MV-4-11 (cell line): ENCODE results near the gene OGDH.
"Not testable (repeated sequence)": the region's sequence is repeated elsewhere in the genome, so short reads cannot be mapped to it uniquely, and the experiment has no call there.

Experiments
- DNase-seq: peaks from one replicate; lab custom pipeline; 2025; lab: John Stamatoyannopoulos, UW

The OGDH gene

DNA sequence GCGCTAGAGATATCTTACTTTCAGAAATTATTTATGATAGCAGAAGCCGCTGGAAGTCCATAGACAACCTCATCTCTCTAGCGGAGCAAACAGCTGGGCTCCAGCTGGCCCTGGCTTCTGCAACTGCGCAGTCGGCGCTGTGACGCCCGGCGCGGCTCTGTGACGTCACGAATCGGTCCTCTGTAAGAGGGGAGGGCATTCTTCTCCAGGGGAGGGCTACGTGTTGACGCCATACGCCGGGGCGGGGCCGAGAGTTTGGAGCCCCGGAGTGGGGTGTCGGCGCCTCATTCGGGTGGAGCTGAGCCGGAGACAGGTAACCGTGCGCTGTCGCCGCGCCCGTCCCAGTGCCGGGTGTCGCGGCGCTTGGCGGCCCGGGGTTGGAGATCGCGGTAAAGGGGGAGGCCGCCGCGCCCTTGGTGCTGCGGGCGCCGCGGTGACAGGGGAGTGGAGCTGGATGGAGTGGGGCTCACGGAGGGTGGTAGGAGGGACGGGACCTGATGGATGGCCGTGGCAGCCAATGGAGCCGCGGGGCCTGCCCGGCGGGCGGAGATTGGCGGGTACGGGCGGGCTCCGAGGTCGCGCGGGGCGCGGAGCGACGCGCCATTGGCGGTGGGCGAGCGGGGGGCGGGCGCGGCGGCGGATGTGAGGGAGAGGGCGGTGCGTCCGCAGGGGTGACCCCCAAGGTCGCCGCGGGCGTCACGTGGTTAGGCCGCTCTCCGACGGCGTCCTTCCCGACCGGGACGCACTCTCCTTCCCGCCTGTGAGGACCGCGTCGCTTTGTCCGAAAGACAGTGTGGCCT lies at the start of gene OGDH:
Gene OGDH, plus strand, starts transcription at position 287 of the 800 bp plus-strand sequence. CDS start 17,717 bp downstream, outside the sequence.
- DNase-seq = peak; percentile 97

GRCh38 chr7:44557485-44557884 lies 48.9 kb upstream of the OGDH start:
- DNase-seq = no peak

DNA sequence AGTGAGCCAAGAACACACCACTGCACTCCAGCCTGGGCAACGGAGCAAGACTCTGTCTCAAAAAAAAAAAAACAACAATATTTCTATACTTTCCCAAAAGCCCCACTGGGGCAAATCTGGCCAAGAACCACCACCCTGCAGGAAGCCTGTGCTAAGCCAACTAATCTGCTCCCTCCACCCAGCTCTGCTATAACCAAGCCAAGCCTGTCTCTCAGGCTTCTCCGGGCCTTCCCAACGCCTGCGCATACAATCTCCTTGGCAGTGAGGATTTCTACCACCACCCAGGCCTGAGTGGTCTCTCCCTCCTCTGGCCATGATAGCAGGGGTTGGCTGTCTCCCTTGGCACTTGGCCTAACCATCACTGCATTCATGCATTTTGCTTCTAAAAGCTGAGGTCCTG lies 46.9 kb upstream of the OGDH start:
- no peak for DNase-seq

DNA sequence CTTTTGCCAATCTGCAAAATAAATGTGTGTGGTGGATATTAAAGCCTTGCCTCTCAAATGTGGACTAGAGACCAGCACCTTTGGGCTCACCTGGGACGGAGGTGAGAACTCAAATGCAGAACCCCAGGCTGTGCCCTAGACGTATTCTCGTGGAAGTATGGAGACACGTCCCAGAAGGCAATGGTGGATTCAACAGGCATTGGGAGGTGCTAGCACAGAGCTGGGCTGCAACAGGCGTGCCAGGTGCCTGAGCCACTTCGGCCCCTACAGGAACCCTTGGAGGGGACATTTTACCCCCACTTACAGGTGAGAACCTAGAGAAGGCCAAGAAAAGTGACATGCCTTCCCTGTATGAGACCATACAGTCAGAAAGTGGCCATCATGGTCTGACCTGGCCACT lies 44.9 kb upstream of the OGDH start:
- no peak for DNase-seq

GRCh38 chr7:44561962-44562621 lies 44.3 kb upstream of the OGDH start:
- no peak for DNase-seq

DNA sequence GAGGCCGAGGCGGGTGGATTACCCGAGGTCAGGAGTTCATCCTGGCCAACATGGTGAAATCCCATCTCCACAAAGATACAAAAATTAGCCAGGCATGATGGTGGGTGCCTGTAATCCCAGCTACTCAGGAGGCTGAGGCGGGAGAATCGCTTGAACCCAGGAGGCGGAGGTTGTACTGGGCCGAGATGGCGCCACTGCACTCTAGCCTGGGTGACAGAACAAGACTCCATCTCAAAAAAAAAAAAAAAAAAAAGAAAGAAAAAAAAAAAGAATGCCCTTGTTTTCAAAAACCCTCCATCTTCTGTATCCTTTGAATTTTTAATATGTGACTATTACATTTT lies 43.8 kb upstream of the OGDH start:
- DNase-seq = not testable (repeated sequence)

GRCh38 chr7:44563171-44563679 lies 43.2 kb upstream of the OGDH start:
- DNase-seq = no peak

DNA sequence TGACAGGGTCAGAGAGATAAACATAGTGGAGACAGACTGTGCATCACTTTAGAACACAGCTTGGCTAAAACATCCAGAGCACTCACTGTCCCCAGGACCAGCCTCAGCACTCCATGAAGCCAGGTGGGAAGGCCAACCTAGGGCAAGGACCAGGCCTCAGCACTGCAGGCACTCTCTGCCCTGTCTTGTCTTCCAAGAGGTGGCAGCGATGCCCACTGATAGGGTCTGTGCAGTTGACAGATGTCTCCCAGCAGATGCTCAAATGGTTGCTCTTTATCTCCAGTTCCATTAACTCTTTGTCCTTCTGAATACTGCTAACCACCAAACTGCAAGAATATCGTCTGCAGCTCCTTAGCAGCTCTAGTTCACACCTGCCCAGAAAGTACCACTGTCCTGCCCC lies 41.8 kb upstream of the OGDH start:
- DNase-seq = no peak

DNA sequence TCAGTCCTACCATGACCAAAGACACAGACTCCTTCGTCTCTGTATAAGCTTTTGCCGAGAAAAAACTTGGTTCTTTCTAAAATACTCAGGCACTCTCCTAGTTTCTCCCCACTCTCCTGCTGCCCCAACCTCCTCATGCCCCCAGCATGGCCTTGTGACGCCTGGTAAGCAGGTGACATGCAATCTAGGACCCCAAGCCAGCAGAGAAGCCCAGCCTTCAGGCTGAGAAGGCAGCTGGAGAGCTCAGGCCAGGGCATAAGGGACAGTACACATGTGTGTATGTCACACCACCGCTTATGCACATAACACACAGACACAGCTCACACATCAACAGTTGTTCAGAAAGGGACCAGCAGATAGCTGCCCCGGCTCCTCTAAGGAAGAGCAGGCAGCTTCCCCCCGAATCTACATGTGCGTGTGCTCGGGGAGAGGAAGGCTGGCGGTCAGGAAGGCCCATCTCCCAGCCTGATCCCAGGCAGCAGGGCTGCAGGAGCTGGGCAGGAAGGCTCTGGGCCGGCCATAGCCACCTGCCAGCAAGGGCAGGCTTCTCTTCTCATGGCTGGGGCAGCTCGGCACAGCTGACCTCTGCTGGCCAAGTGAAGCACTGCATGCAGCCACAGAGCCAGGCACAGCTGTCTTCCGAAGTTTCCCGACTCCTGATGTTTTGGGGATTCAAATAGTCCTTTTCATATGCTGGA lies 41.2 kb upstream of the OGDH start:
- peak; percentile 13 for DNase-seq

GRCh38 chr7:44565795-44566559 lies 40.5 kb upstream of the OGDH start:
- no peak for DNase-seq

- DNase-seq = no peak
Observed at GRCh38 chr7:44566680-44567079, 39.7 kb upstream of the OGDH start.

DNA sequence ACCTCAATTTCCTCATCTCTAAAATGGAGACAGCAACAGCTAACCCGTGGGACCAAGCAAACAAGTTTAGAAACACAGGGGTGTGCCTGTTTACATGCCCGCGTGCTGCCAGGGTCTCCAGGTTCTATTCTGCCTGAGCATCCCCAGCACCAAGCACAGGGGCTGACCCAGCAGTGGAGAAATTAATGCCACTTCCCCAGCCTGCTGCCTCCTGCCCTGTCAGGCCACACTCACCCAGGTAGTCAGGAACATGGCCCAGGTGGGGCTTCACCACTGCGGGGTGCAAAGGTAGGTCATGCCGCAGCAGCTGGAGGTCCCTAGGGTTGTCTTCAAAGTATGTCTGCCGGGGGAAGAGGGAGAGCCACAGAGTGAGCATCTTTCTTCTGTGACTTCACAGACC lies 38.5 kb upstream of the OGDH start:
- DNase-seq = no peak

DNA sequence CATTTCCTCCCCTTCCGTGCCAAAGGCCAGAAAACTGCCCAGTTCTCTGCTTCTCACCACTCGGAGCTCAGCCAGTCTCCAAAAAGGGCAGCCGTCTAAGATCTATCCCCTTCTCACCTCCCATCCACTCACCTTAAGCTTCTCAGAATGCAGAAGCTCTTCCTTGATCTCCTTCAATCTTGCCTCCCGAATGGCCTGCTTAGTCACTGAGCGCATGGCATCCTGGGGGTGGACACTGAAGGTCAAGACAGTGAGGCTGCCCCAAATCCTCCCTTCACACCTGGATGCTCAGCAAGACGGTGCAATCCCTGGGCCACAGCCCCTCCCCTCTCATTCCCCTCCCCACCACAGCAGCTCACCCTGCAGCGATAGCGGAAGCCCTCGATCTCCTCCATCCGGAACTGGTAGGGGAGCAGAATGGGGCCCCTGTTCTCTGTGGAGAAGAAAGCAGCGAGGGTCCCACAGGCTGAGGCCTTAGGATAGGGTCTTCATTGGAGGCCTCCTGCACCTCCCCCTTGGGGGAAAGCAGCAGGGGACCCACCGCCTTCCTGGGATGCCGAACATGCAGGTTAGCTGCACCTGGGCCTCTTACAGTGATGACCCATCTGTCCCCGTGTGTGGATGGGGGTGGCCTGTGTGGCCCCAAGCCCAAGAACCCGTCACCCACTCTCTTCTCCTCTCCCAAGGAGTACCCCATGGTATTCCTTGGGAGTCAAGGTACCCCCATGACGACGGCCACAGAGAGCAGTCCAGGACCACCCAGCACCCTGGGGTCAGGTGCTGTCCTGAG lies 37.5 kb upstream of the OGDH start:
- DNase-seq = no peak

DNA sequence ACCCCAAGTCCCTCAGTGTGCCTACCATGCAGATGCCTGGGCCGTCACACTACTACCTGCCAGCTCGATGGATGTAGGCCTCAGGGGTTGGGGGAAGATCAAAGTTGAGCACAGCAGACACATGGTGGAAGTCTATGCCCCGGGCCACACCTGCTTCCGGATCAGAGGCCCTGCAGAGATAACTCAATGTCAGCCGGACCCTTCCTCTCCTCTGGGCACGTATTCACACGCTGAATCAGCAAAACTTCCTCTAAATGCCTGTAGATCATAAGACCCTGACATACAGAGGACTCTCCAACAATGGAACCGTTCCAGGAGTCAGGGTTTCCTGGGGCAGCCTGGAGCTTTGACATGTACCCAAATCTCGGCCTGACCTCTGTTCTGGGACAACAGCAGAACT lies 36.5 kb upstream of the OGDH start:
- no peak for DNase-seq

DNA sequence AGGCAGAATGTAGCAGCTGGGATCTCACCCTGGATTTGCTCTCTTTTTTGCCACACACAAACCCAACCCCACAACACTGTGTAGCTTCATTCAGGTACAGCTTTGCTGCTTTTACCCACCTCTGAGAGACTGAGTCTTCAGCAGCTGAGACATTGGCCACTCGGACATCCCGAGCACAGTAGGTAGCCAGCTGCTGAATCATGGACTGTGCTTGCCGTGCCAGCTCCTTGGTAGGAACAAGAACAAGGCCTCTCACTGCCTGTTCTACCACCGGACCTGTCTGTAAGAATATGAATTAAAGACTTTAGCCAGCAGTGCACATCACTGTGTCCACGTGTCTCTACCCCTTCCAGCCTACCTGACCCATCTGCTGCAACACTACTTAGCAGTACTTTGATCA lies 33.7 kb upstream of the OGDH start:
- no peak for DNase-seq

DNA sequence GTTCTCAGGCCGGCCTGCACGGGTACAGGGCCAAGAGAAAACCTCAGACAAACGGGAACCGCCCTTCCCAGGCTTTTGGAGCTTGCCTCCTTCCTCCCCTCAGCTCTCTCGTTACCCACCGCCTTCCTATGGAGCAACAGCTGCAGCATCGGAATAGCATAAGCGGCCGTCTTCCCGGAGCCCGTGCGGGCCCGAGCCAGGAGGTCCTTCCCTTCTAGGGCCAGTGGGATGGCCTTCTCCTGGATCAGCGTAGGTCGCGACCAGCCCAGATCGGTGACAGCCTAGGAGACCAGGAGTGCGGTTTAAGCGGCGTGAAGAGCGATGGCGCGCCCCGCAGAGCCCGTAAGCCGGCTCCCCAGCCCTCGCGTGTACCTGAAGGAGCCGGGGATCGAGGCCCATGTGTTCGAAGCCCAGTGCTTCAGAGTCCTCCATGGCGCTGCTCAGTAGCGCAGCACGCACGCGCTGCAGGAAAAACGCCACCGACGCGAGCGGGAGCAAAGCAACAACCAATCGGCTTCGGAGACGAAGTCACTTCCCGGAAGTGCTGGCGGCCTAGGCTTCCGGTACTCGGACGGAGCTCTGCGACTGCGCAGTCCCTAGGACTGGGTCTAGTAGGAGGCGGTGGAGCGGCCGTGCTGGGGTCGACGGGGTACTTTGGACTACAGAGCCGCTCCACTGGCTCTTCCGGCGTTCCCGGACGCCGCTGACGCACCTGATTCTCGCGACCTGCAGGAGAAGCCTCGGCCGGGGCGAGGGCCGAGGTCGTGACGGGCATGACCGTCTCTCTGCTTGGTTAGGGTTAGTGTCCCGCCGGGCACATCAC lies 32.8 kb upstream of the OGDH start, which contains the start of gene DDX56:
Gene DDX56, minus strand, starts transcription at position 445 of the 823 bp plus-strand sequence. Its CDS starts 13 bp downstream, at position 432.
- peak; percentile 95 for DNase-seq

DNA sequence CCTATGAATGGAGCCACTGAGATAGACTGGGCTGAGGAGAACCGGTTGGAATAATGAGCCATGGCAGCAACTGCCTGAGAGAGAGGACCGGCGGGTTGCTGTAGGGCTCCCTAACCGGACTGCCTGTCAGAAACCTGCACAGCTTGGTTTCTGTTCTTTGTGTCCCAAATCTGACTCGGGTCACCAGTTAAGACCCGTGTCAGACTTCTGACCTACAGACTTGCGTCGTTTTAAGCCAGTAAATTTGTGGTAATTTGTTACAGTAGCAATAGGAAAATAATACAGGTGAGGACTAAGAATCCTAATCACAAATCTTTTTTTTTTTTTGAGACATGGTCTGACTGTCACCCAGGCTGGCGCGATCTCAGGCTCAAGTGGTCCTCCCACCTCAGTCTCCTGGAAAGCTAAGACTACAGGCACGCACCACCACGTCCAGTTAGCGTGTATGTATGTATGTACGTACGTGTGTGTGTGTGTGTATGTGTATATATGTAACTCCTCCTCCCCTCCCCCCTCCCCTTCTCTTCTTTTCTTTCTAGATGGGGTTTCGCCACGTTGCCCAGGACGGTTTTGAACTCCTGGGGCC lies 32.0 kb upstream of the OGDH start:
- DNase-seq = no peak

GRCh38 chr7:44575054-44575453 lies 31.4 kb upstream of the OGDH start:
- DNase-seq = no peak

GRCh38 chr7:44576228-44576627 lies 30.2 kb upstream of the OGDH start:
- DNase-seq = no peak
